B cell (primary cell): ENCODE data around the gene SPN. TPM values are rescaled to one million over a fixed set of nuclear protein-coding genes. Genes with fewer than 3 reads are reported as not detected.
"Not testable (repeated sequence)": the region's sequence is repeated elsewhere in the genome, so short reads cannot be mapped to it uniquely, and the experiment has no call there.

Experiments used
- ATAC-seq: fragments of 200-7000 bp; cut with Tn5 transposase; one replicate; pipeline ENCODE4 v1.10.0; 2021; ENCODE audit warnings: low read depth, mild to moderate bottlenecking, moderate number of reproducible peaks, moderate library complexity
- CTCF ChIA-PET: fragments of 350-600 bp; sonication (Branson Sonifier 250); formaldehyde crosslinking; loops from one replicate; lab custom pipeline; 2021; ENCODE audit warnings: antibody characterized with exemption, inconsistent platforms; lab: Charles Lee
- POLR2A ChIA-PET: fragments of 350-600 bp; sonication (Branson Sonifier 250); formaldehyde crosslinking; loops from one replicate; lab custom pipeline; 2021; ENCODE audit warnings: antibody characterized with exemption; lab: Charles Lee
- DNase-seq: peaks from one replicate; pipeline ENCODE4 v3.0.0; 2013
- H2AFZ ChIP-seq: 2 replicates; pipeline ENCODE4 v1.6.1; 2012; ENCODE audit warnings: mild to moderate bottlenecking, low read depth, low read length; ENCODE audit not compliant: insufficient read depth, poor library complexity, severe bottlenecking
- H3K27ac ChIP-seq, 2 donors: 1 replicate in 1 of 2; 2 replicates in 1 of 2; pipeline ENCODE4 v1.5.1; 2012 to 2013; ENCODE audit warnings: low read length in 2 of 2, mild to moderate bottlenecking in 2 of 2, moderate library complexity in 1 of 2
- H3K27me3 ChIP-seq, 4 experiments: fragments of 200-600 bp in 1 of 4; sonication (generic) in 1 of 4; replicated peaks in 1 of 4; 1 replicate in 2 of 4; 2 replicates in 2 of 4; pipeline versions ENCODE4 v1.6.1 to v1.7.0; 2013 to 2016; ENCODE audit warnings: low read length in 3 of 4, mild to moderate bottlenecking in 2 of 4, mixed read lengths in 1 of 4, moderate library complexity in 1 of 4; ENCODE audit not compliant: insufficient read depth in 4 of 4, control insufficient read depth in 3 of 4; ENCODE audit errors: control extremely low read depth in 1 of 4
- H3K36me3 ChIP-seq, 2 experiments: replicated peaks in 1 of 2; 1 replicate in 1 of 2; 2 replicates in 1 of 2; pipeline versions ENCODE4 v1.6.1 to v1.7.1; 2013; ENCODE audit warnings: low read length in 1 of 2; ENCODE audit not compliant: insufficient read depth in 2 of 2, control insufficient read depth in 1 of 2; ENCODE audit errors: control extremely low read depth in 1 of 2, extremely low read depth in 1 of 2
- H3K4me1 ChIP-seq, 2 donors: fragments of 200-600 bp in 1 of 2; sonication (generic) in 1 of 2; 1 replicate in 1 of 2; 2 replicates in 1 of 2; pipeline versions ENCODE4 v1.5.1 to v1.6.1; 2013 to 2017; ENCODE audit warnings: low read length in 2 of 2; ENCODE audit not compliant: control insufficient read depth in 2 of 2, insufficient read depth in 2 of 2
- H3K4me2 ChIP-seq: replicated peaks from 2 replicates; pipeline ENCODE3; 2012; ENCODE audit warnings: mild to moderate bottlenecking, low read depth, low read length; ENCODE audit not compliant: poor library complexity, severe bottlenecking
- H3K4me3 ChIP-seq, 5 experiments: fragments of 200-600 bp in 1 of 5; sonication (generic) in 1 of 5; 1 replicate in 3 of 5; 2 replicates in 2 of 5; pipeline versions ENCODE4 v1.5.1 to v1.7.0; 2011 to 2016; ENCODE audit warnings: low read length in 4 of 5, mild to moderate bottlenecking in 4 of 5, low read depth in 2 of 5, control low read depth in 1 of 5, moderate library complexity in 1 of 5; ENCODE audit not compliant: insufficient read depth in 1 of 5; ENCODE audit errors: control extremely low read depth in 1 of 5, extremely low read depth in 1 of 5
- H3K79me2 ChIP-seq: fragments of 200-600 bp; sonication (generic); one replicate; pipeline ENCODE4 v1.6.0; 2016; ENCODE audit warnings: low read length; ENCODE audit not compliant: control insufficient read depth, insufficient read depth
- H3K9ac ChIP-seq: fragments of 200-600 bp; sonication (generic); 2 replicates; pipeline ENCODE4 v1.6.1; 2017; ENCODE audit warnings: mild to moderate bottlenecking, low read length, moderate library complexity
- H3K9me3 ChIP-seq, 3 donors: one replicate each; pipeline versions ENCODE4 v1.6.1 to v1.7.1; 2013; ENCODE audit warnings: low read length in 2 of 3; ENCODE audit not compliant: control insufficient read depth in 2 of 3, insufficient read depth in 1 of 3; ENCODE audit errors: control extremely low read depth in 1 of 3
- H4K20me1 ChIP-seq: 2 replicates; pipeline ENCODE4 v1.6.0; 2012; ENCODE audit warnings: mild to moderate bottlenecking, low read length; ENCODE audit not compliant: insufficient read depth, control insufficient read depth, poor library complexity, severe bottlenecking
- H3K27ac Mint-ChIP-seq: one replicate; pipeline ENCODE4 v1.8.0; 2021; ENCODE audit warnings: mixed read lengths
- H3K27me3 Mint-ChIP-seq: one replicate; pipeline ENCODE4 v1.8.0; 2021; ENCODE audit warnings: mixed read lengths
- H3K4me1 Mint-ChIP-seq: one replicate; pipeline ENCODE4 v1.8.0; 2021; ENCODE audit warnings: mixed read lengths
- H3K4me3 Mint-ChIP-seq: one replicate; pipeline ENCODE4 v1.8.0; 2021; ENCODE audit warnings: mixed read lengths
- H3K9me3 Mint-ChIP-seq: one replicate; pipeline ENCODE4 v1.8.0; 2022; ENCODE audit warnings: mixed read lengths; ENCODE audit not compliant: insufficient read depth
- EZH2 ChIP-seq: IDR thresholded peaks from 2 replicates; pipeline ENCODE4 v1.6.1; 2012; ENCODE audit warnings: borderline replicate concordance, low read depth, mild to moderate bottlenecking, moderate library complexity, low read length; ENCODE audit not compliant: insufficient read depth, poor library complexity, severe bottlenecking
- WGBS: methylation state at CpG from one replicate; pipeline ENCODE4 v1.1.5; 2013; ENCODE audit warnings: missing lambda C conversion rate; ENCODE audit not compliant: insufficient coverage; 5-methylcytosine and 5-hydroxymethylcytosine counted together
- intact Hi-C: fragments of 100-400 bp; cut with micrococcal nuclease; formaldehyde crosslinking; loops from one replicate; pipeline ENCODE4 v1.10.0; 2022
- polyA plus RNA-seq: library from polyadenylated mRNA; depleted of rRNA; stranded (reverse); fragments of >200 nt; gene quantifications from 2 replicates; pipeline ENCODE4 v1.2.3, GENCODE V29; 2012
- total RNA-seq, 2 donors: library from RNA; stranded (reverse); fragments of 120-200 nt in 1 of 2; gene quantifications; 1 replicate in 1 of 2; 2 replicates in 1 of 2; pipeline versions ENCODE4 v1.2.3 to v1.2.4, GENCODE V29; 2013 to 2022
- TF ChIP-seq, protein P1 (sequence below): fragments of 200-600 bp; IDR thresholded peaks from one replicate; pipeline ENCODE4 v1.8.0; 2022; ENCODE audit warnings: antibody characterized with exemption, mild to moderate bottlenecking

Gene SPN
- total and polyA plus RNA-seq, 2 donors (not counting 1 experiment from before 2014, with no cell fraction given), result 1.1 to 1.9 TPM

DNA sequence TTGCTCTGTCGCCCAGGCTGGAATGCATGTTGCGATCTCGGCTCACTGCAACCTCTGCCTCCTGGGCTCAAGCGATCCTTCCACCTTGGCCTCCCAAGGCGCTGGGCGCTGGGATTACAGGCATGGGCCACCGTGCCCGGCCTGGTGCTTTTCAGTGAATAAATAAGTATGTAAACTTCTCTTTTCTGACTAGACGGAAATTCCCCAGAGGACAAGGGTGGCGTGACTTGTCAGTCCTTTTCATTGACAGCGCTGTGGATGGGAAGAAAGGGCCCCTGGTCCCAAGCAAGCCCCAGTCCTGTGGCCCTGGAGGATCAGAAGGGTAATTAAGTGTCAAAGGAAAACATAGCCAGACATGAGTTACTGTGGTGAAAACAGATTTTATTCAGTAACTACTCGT lies 9.6 kb upstream of the SPN start:
- H3K36me3 ChIP-seq, result no peaks in the 10 kb centered on the region
- H3K4me2 ChIP-seq, result peak overlapping the region; percentile 53
- 37% methylated on average over 7 of the region's 12 CpGs for WGBS
- H3K4me3 Mint-ChIP-seq, result peak overlapping the region; percentile 76
- H3K27ac ChIP-seq, result no peak overlapping the region
- no peaks in the 10 kb centered on the region for H4K20me1 ChIP-seq
- ATAC-seq, result peak; percentile 90
- no peaks in the 10 kb centered on the region for H3K27me3 Mint-ChIP-seq
- POLR2A ChIA-PET, result interaction anchor here (0.6 to 1.6 kb wide), 3 partner anchors 13 to 578 kb away, joined by 3 to 9 read pairs (median 4); no protein-coding TSS in a partner anchor
- peaks cover 13% of the 10 kb centered on the region for H3K4me1 Mint-ChIP-seq
- DNase-seq, result peak; percentile 82
- no peaks in the 10 kb centered on the region for H3K9me3 Mint-ChIP-seq
- no peaks in the 10 kb centered on the region for H3K27me3 ChIP-seq
- peak overlapping the region; percentile 83 for H3K27ac Mint-ChIP-seq
- no peaks in the 10 kb centered on the region for H3K9me3 ChIP-seq
- no peak overlapping the region for H2AFZ ChIP-seq
- H3K79me2 ChIP-seq, result no peaks in the 10 kb centered on the region
- peaks cover 11 to 14% of the 10 kb centered on the region in 2 donors for H3K4me1 ChIP-seq
- H3K9ac ChIP-seq, result no peak overlapping the region
- intact Hi-C loops, result loop anchor here (2.0 to 5.0 kb wide), 2 partner anchors 13 to 49 kb away; no protein-coding TSS in a partner anchor
- no peak overlapping the region for H3K4me3 ChIP-seq
- no peak for TF ChIP-seq EZH2
- TF ChIP-seq, protein P1, sequence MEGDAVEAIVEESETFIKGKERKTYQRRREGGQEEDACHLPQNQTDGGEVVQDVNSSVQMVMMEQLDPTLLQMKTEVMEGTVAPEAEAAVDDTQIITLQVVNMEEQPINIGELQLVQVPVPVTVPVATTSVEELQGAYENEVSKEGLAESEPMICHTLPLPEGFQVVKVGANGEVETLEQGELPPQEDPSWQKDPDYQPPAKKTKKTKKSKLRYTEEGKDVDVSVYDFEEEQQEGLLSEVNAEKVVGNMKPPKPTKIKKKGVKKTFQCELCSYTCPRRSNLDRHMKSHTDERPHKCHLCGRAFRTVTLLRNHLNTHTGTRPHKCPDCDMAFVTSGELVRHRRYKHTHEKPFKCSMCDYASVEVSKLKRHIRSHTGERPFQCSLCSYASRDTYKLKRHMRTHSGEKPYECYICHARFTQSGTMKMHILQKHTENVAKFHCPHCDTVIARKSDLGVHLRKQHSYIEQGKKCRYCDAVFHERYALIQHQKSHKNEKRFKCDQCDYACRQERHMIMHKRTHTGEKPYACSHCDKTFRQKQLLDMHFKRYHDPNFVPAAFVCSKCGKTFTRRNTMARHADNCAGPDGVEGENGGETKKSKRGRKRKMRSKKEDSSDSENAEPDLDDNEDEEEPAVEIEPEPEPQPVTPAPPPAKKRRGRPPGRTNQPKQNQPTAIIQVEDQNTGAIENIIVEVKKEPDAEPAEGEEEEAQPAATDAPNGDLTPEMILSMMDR, result no peak
- CTCF ChIA-PET, result interaction anchor here (2.6 kb wide), 1 partner anchor 12 kb away, joined by 9 read pairs; no protein-coding TSS in a partner anchor

DNA sequence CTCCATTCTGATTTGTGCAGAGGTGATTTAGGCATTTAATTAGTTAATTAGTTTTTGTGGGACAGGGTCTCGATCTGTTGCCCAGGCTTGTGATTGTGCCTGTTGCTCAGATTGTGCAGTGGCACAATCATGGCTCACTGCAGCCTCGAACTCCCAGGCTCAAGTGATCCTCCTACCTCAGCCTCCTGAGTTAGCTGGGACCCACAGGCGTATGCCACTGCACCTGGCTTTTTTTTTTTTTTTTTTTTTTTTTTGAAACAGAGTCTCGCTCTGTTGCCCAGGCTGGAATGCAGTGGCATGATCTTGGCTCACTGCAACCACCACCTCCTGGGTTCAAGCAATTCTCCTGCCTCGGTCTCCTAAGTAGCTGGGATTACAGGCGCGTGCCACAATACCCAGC lies 9.2 kb upstream of the SPN start:
- H3K9me3 ChIP-seq, H4K20me1 ChIP-seq, DNase-seq, H3K9ac ChIP-seq, ATAC-seq, H3K27me3 Mint-ChIP-seq, H3K36me3 ChIP-seq, H3K27me3 ChIP-seq, H3K27ac ChIP-seq, H3K4me3 ChIP-seq, H3K79me2 ChIP-seq, H2AFZ ChIP-seq, H3K9me3 Mint-ChIP-seq: not testable (repeated sequence)
- H3K27ac Mint-ChIP-seq, result peak overlapping the region; percentile 83
- intact Hi-C loops, result loop anchor here (2.0 to 5.0 kb wide), 2 partner anchors 13 to 48 kb away; no protein-coding TSS in a partner anchor
- H3K4me3 Mint-ChIP-seq, result peak overlapping the region; percentile 76
- Histone ChIP-seq H3K4me2 (peak overlapping the region; percentile 53), H3K4me1 (peaks cover 11 to 14% of the 10 kb centered on the region in 2 donors)
- H3K4me1 Mint-ChIP-seq, result peaks cover 13% of the 10 kb centered on the region
- CTCF ChIA-PET, result interaction anchor here (2.6 kb wide), 1 partner anchor 12 kb away, joined by 9 read pairs; no protein-coding TSS in a partner anchor
- POLR2A ChIA-PET, result interaction anchor here (0.7 to 1.6 kb wide), 2 partner anchors 13 to 579 kb away, joined by 4 to 9 read pairs; no protein-coding TSS in a partner anchor
- 40% methylated on average over 1 of the region's 7 CpGs for WGBS
